ENCODE data around the gene CHKA.

Gene CHKA

DNA sequence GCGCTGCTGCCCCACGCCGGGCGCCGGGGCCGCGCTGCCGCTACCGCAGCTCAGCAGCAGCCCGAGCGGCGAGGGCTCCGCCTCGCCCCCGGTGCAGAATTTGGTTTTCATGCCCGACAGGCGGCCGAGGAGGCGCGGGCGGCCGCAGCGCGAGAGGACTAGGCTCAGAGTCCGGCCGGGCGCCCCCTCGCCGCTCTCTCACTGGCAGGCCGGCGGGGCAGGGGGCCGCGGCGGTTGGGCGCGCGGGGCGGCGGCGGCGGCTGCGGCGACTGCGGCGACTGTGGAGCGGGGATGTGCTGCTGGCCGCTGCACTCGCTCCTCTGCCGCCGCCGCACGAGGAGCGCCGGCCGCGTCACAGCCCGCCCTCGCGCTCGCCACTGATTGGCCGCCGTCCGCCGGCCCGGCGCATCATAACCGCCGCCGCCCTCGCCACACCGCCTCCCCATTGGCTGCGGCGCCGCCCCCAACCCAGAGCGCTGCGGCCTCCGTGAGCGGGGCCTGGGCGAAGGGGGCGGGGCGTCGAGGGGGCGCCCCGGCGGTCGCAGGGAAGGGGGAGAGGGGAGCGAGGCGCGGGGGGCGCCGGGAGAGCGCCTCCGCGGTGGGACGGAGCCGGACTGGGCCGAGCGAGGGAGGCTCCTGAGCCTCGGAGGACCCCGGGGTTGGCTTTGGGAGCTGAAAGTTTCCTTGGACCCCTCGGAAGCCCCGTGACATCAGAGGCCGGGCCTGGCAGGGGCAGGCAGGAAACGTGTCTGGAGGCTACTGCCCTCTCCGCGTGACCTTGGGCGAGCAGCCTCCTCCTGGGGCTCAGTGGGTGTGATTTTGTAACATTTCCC, at the start of gene CHKA:
CHKA (minus strand) TSS at position 322 of the 833 bp plus-strand sequence; CDS start at position 111, 211 bp downstream.
- DNase-seq: peak; percentile 98

DNA sequence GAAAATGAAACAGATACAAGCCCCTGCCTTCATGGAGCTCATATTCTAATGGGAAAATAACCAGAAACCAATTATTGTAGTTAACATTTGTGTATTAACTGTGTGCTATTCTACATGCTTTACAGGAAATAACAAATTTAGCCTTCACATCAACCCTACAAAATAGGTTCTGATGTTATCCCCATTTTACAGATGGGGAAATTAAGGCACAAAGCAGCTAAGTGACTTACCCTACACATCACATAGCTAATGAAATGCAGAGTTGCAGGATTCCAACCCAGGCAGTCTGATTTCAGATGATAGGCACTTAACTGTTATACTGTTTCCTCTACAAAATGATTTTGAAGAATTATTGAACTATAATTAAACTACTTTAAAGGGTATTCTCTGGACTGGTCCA, 48.3 kb upstream of the CHKA start:
- DNase-seq: no peak

DNA sequence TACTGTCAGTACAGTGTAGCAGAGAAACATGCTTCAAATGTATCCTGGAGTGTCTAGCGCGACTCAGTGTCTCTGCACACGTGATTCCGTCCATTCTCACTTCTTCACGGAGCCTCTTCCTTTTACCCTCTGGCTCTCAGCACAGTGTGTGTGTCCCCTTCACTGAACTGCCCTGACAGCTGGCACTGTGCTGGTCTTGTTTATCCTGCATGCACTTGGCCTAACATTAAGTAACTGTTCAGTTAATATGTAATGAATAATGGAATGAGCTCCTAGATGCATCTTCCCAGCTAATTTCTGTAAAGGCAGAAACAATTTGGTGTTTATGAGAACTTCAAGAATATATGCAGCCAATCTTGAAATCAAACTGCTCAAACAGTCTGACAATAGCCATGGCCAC, 47.5 kb upstream of the CHKA start:
- DNase-seq: no peak

DNA sequence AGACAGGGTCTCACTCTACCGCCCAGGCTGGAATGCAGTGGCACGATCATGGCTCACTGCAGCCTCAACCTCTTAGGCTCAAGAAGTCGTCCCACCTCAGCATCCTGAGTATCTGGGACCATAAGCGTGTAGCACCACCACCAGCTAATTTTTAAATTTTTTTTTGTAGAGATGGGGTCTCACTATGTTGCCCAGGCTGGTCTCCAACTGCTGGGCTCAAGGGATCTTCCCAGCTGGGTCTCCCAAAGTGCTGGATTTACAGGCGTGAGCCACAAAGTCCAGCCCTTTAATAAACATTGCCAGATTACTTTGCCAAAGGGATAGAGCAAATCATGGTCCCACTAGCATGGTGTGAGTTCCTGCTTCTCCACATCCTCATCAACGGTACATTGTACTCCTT, 46.3 kb upstream of the CHKA start:
- no peak for DNase-seq

DNA sequence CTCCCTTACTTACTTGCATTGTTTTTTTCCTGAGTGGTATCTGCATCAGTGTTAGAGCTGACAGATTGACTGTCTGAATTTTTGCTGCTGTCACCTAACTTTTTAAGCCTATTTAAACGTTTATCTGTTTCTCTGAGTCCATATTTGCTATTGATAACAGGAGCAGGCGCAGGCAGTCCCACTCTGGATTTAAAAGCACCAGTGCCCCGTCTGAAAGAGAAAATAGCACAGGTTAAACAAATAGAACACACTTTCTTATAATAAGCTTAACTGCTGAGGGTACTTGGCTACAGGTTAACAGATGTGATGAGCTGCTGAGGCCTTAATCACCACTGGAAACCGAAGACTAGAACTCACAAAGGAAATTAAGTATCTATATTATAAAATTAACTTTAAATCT, 45.8 kb upstream of the CHKA start:
- DNase-seq: no peak

DNA sequence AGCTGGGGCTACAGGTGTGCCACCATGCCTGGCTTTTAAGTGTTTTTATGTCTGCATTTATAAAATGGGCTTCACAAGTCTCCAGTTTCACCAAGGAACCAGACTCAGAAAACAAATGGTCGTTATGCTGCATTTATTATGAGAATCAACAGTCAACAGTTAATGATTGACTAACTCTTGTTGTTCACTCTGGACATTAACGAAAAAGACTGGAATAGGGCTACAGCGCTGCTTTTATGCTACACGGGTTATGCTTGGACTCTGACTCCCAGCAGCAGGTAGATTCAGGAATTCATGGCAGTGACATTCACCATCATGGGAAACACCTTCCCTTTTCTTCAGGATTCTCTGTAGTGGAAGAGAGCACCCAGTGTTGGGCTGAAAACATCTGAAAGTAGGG, 44.4 kb upstream of the CHKA start:
- DNase-seq: no peak

DNA sequence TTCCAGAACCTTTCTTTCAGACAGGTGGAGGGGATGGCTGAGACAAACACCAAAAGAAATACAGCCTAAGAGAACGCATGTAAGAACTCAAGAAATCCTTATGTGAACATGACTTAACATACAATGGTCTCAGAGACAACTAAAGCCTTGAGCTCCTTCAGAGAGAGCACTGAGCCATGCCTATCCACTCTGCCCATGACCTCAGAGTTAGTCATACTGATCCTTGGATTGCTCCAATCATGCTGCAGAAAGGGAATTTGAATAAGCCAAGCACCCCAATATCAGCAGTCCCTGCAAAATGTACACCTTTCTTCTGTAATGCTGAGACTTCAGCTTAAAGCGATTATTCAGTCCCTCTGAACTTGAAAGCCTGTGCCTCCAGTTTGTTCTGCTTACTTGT, 43.2 kb upstream of the CHKA start:
- DNase-seq: no peak

DNA sequence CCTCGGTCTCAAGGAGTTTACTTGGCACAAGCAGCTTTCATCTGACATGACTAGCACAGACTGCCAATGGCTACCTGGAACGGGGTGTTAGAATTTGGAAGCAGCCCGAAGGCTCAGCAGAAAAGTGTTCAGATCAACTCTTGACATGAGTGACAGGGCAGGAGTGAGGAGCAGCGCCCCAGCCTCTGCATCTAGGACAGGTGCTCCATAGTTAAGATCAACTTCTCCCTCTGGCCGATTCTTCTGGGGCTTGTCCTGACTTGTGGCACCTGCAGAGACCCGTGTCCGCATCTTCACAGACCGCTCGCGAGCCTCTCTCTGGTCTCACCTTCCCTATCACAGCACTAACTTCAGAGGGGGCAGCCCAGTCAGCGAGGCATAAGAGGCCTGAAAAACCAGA, 42.5 kb upstream of the CHKA start:
- no peak for DNase-seq

DNA sequence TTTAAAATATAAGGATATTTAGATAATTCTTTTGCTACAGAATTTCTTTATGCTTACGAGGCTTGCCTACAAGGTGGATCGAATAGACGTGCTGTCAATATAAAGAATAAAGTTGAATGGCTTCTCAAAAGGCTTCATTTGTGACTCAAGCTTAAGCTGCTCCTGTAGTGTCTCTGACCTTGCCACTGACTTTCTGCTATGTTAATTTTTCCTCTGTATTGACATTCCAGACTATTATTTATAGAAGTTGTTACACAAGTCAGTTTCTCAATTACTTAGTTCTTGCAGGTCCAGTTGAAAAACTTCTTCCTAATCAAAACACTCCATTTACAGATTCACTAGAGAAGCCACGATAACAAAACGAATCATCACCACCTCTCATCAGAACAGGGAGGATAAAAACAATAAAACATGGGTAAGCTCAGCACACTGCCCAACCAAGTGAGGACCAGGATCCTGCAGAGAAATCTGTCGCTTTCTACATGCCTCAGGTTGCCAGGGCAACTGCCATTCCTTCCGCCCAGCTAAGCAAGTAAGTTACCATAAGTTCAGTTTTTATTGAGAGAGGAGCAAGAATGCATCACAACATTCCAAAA, 39.0 kb upstream of the CHKA start:
- no peak for DNase-seq

DNA sequence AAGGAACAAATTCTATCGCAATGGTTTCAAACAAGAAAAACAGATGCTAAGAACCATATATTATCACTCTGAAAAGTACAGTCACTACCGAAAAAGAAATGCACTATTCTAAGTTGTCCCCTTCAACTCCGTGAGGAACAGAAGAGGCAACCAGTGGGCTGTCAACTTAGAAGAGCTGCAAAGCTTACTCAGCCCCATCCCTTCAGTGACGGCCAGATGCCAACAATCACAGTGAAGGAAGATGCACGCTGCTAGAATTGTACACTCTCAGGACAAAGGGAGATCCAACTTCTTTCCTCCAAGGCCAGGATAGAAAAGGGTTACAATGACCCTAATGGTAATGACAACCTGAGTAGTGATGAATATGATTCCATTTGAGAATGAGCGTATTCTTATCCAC, 38.5 kb upstream of the CHKA start:
- DNase-seq: no peak

DNA sequence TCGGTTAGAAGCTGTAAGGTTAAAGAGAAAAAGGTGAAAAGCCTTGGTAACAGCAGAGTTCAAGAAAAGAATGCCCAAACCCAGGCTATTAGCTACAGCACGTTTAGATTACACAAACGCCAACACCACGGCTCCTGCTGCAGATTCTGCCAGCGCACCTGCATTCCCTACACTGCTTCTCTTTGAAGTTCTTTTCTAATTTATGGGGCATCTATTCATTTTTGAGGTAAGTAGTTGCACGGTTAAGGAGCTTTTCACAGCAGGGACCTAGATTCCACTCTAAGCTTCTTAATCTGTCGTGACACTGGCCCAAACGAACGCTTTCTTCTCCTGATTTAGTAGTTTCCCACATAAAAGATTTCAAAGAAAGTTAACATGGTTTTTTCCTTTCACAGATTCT, 38.0 kb upstream of the CHKA start:
- DNase-seq: no peak

DNA sequence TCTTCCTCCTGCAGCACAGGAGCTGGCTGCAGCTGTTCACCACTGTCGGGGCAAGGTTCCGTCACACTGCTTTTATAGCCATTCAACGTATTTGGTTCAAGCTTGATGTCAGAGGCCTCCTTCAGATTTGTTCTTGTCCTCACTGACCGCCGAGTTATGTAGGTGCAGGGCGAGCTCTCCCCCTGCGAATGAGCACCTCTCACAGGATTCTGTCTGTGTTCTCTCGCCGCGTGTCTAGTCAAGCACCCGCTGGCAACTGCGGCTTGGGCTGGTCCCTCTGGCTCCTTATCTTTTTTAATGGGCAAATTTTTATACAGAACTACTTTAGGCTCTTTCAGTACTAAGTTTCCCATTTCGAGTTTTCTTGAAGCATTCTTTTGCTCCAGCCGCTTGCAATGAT, 37.4 kb upstream of the CHKA start:
- DNase-seq: no peak

DNA sequence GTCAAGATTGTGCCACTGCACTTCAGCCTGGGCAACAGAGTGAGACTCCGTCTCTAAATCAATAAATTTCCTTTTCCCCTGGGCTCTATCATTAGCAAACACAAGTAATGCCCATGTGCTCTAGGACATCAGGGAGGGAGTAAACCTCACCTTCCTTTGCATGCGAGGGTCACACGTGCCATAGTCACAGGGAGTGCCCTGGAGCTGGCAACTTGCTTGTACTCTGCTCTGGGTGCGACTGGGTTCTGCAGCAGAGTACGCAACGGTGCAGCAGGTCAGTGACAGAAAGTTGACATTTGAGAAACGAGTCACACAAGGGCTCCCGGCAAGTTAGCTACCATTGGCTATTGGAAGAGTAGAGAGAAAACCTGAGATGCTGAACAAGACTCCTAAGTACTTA, 32.6 kb upstream of the CHKA start:
- no peak for DNase-seq

DNA sequence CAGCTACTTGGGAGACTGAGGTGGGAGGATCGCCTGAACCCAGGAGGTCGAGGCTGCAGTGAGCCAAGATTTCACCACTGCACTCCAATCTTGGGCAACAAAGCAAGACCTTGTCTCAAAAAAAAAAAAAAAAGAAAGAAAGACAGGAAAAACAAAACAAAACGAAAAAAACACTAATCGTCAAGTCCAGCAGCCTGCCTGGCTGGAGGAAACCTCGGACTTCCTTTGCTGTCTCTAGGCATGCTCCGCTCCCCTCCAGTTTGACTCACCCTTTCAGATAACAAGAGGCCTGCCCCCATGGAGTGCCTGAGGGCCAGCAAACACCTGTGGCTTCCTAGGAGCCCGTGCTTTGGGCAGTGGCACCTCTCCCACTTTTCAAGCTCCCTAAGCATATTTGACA, 28.8 kb upstream of the CHKA start:
- no peak for DNase-seq

DNA sequence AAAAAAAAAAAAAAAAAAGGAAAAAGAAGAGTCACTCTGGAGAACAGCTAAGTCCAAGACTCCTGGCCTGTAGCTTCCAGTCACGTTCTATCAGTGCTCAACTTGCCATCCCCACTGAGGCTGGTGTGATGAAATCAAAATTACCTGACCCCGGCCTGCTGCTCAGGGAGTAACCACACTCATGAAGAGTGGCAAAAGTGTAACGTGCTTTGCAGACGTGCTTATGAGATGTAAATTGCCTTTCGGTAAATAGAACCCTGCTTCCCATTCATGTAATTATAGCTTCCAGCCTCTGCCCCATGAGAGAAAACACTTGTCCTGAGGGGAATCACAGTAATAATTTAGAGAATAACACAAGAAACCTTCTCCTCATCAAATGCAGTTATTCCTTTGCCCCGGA, 28.2 kb upstream of the CHKA start:
- DNase-seq: no peak

DNA sequence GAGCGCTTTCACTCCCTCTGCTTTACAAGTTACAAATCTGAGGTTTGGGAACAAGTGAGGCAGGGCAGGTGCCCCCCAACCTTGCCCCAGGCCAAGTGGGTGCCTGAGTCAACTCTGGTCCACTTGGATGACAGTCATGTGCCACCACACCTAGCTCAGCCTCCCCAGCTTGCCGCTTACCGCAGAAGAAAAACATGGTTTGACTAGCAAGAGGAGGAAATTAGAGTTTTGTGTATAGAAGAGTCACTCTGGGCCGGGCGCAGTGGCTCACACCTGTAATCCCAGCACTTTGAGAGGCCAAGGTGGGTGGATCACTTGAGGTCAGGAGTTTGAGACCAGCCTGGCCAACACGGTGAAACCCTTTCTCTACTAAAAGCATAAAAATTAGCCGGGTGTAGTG, 27.7 kb upstream of the CHKA start:
- DNase-seq: no peak

DNA sequence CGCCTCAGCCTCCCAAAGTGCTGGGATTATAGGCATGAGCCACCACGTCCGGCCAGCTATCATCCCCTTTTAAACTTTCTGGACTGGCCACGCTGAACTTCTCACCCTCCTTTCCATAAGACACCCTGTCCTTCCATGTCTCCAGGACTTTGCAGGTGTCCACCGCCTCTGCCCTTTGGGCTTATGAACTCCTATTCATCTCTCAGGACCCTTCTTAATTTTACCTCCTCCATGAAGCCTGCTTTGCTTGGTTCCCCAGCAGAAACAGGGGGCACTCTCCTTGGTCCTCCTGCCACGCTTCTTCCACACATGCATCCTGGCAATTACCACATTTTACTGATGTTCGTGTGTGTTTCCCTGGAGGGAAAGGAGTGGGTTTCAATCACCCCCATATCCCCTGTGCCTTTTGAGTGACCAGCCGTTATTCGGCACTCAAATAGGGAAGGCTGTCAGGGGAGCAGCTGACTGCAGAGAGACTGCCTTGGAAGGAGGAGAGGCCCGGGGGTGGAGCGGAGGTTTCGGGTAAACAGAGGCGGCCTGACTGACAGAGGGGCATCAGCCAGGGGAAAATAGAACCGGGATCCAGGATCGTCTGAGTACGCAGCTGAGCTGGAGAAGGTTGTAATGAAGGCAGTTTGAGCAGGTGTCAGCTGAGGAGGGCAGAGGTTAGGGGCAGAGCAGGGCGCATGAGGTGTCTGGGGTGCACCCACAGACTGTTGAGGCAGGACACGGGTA, 27.1 kb upstream of the CHKA start:
- DNase-seq: no peak

DNA sequence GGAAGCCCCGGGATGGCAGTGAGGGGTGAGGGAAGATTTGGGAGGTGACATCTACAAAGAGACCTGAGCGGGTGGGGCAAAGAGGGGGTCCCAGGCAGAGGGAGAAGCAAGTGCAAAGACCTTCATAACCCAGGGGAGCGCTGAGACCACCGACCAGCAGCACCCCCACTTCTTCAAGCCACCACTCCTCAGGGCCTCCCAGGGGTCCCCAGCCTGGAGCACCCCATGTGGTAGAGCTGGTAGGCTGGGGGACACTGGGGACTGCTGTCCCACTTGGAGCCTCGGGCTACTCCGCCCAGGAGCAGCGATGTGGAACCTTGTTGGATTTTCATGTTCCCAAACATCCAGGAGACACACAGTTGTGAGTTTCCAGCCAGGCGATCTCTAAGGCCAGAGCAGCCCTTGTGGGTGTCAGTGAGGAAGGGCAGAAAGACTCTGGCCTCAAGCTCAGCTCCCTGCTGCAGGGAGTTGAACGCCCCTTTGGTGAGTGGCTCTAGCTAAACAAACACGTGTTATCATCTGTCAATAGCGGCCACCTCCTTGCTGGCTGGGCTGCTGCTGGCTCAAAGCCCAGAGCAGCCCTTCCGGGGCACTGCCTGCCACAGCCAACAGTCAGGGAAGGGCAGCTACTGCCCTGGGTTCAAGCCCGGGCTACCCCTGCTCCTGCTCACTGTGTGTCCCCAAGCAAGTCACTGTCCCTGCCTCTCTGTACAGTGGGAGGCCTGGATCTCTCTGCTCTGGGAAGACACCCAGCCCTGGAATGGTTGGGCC, 25.7 kb upstream of the CHKA start:
- peak; percentile 94 for DNase-seq

DNA sequence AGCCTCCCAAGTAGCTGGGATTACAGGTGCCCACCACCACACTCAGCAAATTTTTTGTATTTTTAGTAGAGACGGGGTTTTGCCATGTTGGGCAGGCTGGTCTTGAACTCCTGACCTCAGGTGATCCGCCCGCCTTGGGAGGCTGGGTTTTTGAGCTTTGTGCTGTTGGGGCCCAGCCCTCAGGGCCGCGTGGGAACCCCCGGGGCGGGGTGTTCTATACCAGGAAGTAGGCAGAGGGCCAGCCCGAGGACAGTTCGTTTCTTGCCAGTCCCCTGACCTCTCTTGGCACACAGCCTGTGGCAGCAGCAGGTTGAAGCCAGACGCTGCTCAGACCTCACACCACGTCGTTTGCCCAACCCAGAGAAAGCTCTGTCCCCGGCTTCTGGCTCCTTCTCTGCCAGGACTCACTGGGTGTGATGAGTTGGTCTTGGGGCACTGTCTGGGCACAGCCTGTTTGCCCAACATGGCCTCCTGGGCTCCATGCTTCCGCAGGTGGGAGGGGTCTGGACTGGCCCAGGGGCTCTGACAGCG, 24.9 kb upstream of the CHKA start:
- DNase-seq: peak; percentile 100

DNA sequence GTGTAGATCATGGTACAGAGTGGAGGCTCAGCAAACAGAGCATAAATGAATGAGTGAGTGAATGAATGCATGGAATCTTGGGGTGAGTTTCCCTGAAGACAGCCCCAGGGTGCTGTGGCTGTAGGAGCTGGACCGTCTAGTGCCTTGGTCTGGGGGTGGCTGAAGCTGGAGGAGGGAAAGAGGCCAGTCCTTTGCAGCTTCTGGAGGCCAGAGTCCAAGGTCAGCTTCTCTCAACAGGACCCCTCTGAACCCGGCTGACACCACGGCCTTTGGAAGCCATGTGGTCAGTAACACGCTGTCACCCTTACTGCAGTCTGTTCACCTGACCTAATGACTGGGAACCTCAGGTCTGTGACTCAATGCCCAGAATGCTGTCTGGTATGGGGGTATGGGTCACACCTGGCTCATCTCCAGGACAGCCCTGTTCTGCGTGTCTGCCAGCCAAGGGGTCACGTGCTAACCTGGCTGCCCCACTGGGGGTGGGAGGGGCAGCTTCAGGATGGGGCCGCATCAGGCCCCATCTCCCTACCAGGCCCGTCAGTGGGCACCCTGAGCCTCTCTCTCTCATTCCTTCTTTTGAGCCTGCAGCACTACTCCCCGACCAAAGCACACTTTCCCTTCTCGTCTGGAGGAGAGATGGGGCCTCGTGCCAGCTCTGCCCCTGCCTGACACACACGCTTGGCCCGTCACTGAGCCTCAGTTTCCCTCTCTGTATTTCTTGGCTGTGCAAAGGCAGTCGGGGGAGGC, 24.1 kb upstream of the CHKA start:
- DNase-seq: peak; percentile 75

DNA sequence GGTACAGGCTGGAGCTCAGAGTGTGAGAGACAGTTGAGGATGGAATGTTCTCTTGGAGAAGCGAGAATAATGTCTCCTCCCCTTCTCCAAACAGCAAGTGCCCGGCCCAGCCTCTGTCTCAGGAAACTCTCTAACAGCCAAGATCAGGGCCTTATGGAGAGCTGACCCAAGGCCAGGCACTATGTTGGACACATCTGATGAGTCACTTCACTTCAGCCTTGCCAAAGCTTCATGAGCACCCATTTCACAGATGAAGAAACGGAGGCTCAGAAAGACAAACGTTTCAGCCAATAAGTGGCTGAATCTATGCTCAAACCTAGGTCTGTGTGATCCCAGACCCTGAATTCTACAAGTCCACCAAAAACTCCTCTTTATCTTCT, 22.1 kb upstream of the CHKA start:
- no peak for DNase-seq

Data from RPMI8226 (cell line).